ENCODE measurements around the gene ATOH7. TPM values are rescaled to one million over a fixed set of nuclear protein-coding genes. Genes with fewer than 3 reads are reported as not detected.
"Not testable (repeated sequence)": the region's sequence is repeated elsewhere in the genome, so short reads cannot be mapped to it uniquely, and the experiment has no call there.

Gene ATOH7
- total RNA-seq, 2 donors from 2014 or later: not detected

GRCh38 chr10:68253346-68253745, 21.4 kb upstream of the ATOH7 start:
- Histone ChIP-seq H3K27me3 (replicated peaks; ENCODE audit: insufficient read depth) (no peaks in the 10 kb centered on the region), H3K9me3 (no peaks in the 10 kb centered on the region), H3K4me1 (replicated peaks) (no peaks in the 10 kb centered on the region), H3K36me3 (no peaks in the 10 kb centered on the region), H3K4me3 (no peak overlapping the region), H3K27ac (no peak overlapping the region)
- TF ChIP-seq, protein P1, sequence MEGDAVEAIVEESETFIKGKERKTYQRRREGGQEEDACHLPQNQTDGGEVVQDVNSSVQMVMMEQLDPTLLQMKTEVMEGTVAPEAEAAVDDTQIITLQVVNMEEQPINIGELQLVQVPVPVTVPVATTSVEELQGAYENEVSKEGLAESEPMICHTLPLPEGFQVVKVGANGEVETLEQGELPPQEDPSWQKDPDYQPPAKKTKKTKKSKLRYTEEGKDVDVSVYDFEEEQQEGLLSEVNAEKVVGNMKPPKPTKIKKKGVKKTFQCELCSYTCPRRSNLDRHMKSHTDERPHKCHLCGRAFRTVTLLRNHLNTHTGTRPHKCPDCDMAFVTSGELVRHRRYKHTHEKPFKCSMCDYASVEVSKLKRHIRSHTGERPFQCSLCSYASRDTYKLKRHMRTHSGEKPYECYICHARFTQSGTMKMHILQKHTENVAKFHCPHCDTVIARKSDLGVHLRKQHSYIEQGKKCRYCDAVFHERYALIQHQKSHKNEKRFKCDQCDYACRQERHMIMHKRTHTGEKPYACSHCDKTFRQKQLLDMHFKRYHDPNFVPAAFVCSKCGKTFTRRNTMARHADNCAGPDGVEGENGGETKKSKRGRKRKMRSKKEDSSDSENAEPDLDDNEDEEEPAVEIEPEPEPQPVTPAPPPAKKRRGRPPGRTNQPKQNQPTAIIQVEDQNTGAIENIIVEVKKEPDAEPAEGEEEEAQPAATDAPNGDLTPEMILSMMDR (IDR thresholded peaks at IDR 0.05): no peak
- TF ChIP-seq POLR2AphosphoS5 (IDR thresholded peaks at IDR 0.05) (no peak), POLR2A (IDR thresholded peaks at IDR 0.05) (no peak)
- no peak for DNase-seq (ENCODE audit: low spot score)
- intact Hi-C loops (cut with DNase I): no loop called here
- WGBS: 39% methylated on average over 1 of the region's 1 CpG

GRCh38 chr10:68251625-68252495, 19.9 kb upstream of the ATOH7 start:
- Histone ChIP-seq H3K36me3 (no peaks in the 10 kb centered on the region), H3K4me1 (replicated peaks) (no peaks in the 10 kb centered on the region), H3K27ac (no peak overlapping the region), H3K27me3 (replicated peaks; ENCODE audit: insufficient read depth) (no peaks in the 10 kb centered on the region), H3K9me3 (no peaks in the 10 kb centered on the region), H3K4me3 (no peak overlapping the region)
- TF ChIP-seq POLR2AphosphoS5 (IDR thresholded peaks at IDR 0.05): no peak
- intact Hi-C loops (cut with DNase I): no loop called here
- WGBS: 89% methylated on average over 5 of the region's 5 CpGs
- DNase-seq (ENCODE audit: low spot score): no peak

DNA sequence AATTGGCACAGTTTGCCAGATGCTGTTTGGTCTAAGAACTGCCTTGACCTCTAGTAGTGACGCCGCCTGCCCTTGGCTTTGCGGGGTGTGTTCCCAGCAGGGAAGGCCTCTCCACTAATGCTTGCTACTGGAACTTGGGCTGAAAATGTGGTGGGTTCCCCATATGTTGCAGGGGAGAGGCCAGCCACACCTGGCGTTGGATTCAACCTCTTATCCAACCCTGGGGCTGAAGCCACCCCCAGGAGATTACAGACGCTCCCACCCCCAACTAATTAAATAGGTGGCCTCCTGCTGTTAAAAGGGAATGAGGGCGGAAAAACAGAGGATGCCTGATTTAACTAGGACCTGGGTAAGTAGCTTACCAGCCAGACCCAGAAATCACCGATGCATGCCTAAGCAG, 19.2 kb upstream of the ATOH7 start:
- Histone ChIP-seq H3K4me1 (replicated peaks) (no peaks in the 10 kb centered on the region), H3K27ac (no peak overlapping the region), H3K27me3 (replicated peaks; ENCODE audit: insufficient read depth) (no peaks in the 10 kb centered on the region), H3K4me3 (no peak overlapping the region), H3K9me3 (no peaks in the 10 kb centered on the region), H3K36me3 (no peaks in the 10 kb centered on the region)
- TF ChIP-seq POLR2AphosphoS5 (IDR thresholded peaks at IDR 0.05) (no peak), POLR2A (IDR thresholded peaks at IDR 0.05) (no peak)
- TF ChIP-seq, protein P1 (IDR thresholded peaks at IDR 0.05): no peak
- no peak for DNase-seq (ENCODE audit: low spot score)
- WGBS: 74% methylated on average over 7 of the region's 7 CpGs
- intact Hi-C loops (cut with DNase I): no loop called here

DNA sequence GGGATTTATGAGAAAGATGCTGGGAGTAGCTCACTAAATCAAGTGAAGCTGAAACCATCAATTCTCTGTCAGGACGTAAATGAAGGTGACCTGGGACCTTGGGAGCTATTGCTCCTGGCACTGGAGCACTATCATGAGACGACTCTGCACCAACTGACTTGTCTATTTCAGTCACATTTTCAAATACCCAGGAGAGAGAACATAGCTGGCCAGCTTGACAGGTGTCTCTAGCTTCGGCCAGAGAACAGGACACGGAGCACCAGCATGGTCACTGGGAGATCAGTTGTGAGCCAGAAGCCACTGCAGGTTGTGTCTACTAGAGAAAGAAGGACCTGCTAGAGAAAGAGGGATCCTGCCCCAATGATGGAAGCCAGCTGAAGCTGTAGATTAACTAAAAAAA, 17.4 kb upstream of the ATOH7 start:
- no peak for DNase-seq (ENCODE audit: low spot score)
- H3K36me3 ChIP-seq: no peaks in the 10 kb centered on the region
- WGBS: 93% methylated on average over 4 of the region's 4 CpGs
- no peaks in the 10 kb centered on the region for H3K4me1 ChIP-seq (replicated peaks)
- no peak for TF ChIP-seq POLR2A (IDR thresholded peaks at IDR 0.05)
- no peak for TF ChIP-seq POLR2AphosphoS5 (IDR thresholded peaks at IDR 0.05)
- TF ChIP-seq, protein P1 (IDR thresholded peaks at IDR 0.05): no peak
- H3K27ac ChIP-seq: no peak overlapping the region
- no peaks in the 10 kb centered on the region for H3K9me3 ChIP-seq
- H3K4me3 ChIP-seq: no peak overlapping the region
- no peaks in the 10 kb centered on the region for H3K27me3 ChIP-seq (replicated peaks; ENCODE audit: insufficient read depth)
- intact Hi-C loops (cut with DNase I): no loop called here

DNA sequence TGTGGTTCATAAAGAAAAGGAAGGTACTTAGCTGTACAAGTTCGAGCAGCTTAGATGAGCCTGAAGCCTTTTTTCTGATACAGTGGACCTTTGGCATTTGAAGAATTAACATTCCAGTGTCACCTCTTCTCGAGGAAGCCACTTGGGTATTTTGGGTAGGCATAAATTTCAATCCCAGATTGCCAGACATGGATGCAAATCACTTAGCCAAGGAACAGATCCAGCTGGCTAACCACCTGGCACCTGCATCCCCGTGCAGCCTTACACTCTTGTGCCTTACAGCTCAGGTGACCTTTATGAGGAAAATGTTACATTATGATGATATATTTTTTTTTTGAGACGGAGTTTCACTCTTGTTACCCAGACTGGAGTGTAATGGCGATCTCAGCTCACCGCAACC, 16.0 kb upstream of the ATOH7 start:
- Histone ChIP-seq H3K27me3 (replicated peaks; ENCODE audit: insufficient read depth) (no peaks in the 10 kb centered on the region), H3K36me3 (no peaks in the 10 kb centered on the region), H3K4me1 (replicated peaks) (no peaks in the 10 kb centered on the region), H3K4me3 (no peak overlapping the region), H3K27ac (no peak overlapping the region), H3K9me3 (no peaks in the 10 kb centered on the region)
- WGBS: 81% methylated on average over 6 of the region's 6 CpGs
- no peak for DNase-seq (ENCODE audit: low spot score)
- intact Hi-C loops (cut with DNase I): no loop called here
- TF ChIP-seq, protein P1 (IDR thresholded peaks at IDR 0.05): no peak
- TF ChIP-seq POLR2A (IDR thresholded peaks at IDR 0.05) (no peak), POLR2AphosphoS5 (IDR thresholded peaks at IDR 0.05) (no peak)

GRCh38 chr10:68246397-68246796, 14.5 kb upstream of the ATOH7 start:
- H3K36me3 ChIP-seq; H3K4me1 ChIP-seq (replicated peaks); H3K9me3 ChIP-seq; H3K27ac ChIP-seq; H3K27me3 ChIP-seq (replicated peaks; ENCODE audit: insufficient read depth); H3K4me3 ChIP-seq; intact Hi-C loops (cut with DNase I); DNase-seq (ENCODE audit: low spot score): not testable (repeated sequence)
- WGBS: 96% methylated on average over 7 of the region's 7 CpGs

Measured in prostate gland (tissue), 2 donors.